HEK293 (cell line): ENCODE results near the gene SLC29A3.

Source experiments
- CTCF ChIA-PET: fragments of 350-600 bp; formaldehyde crosslinking; extraction: SDS; loops from one replicate; lab custom pipeline; 2021; ENCODE audit warnings: antibody characterized with exemption; lab: Yijun Ruan, JAX
- POLR2A ChIA-PET: fragments of 300-600 bp; formaldehyde crosslinking; extraction: SDS; loops from one replicate; lab custom pipeline; 2020; ENCODE audit warnings: antibody characterized with exemption, inconsistent platforms; lab: Yijun Ruan, JAX
- H3K27ac ChIP-seq: fragments of 200-500 bp; sonication (Bioruptor generic); 2 replicates; pipeline ENCODE4 v1.5.1; 2014; ENCODE audit warnings: low read depth, low read length, control low read depth, inconsistent platforms; ENCODE audit errors: extremely low read depth
- H3K36me3 ChIP-seq, 2 experiments: fragments of 200-500 bp in 1 of 2; sonication (Bioruptor generic) in 1 of 2; 1 replicate in 1 of 2; 2 replicates in 1 of 2; pipeline ENCODE4 v1.5.1; 2014 to 2017; ENCODE audit warnings: inconsistent platforms in 2 of 2, low read length in 2 of 2; ENCODE audit not compliant: control insufficient read depth in 2 of 2, insufficient read depth in 1 of 2
- H3K4me1 ChIP-seq: fragments of 200-500 bp; sonication (Bioruptor generic); 2 replicates; pipeline ENCODE4 v1.5.1; 2014; ENCODE audit warnings: mild to moderate bottlenecking, low read length, inconsistent platforms; ENCODE audit not compliant: control insufficient read depth, insufficient read depth
- H3K4me3 ChIP-seq: 2 replicates; pipeline ENCODE4 v1.5.1; 2011; ENCODE audit warnings: low read depth, mild to moderate bottlenecking, control low read depth, low read length, moderate library complexity
- H3K9me3 ChIP-seq: fragments of 200-500 bp; sonication (Bioruptor generic); 2 replicates; pipeline ENCODE4 v1.5.1; 2014; ENCODE audit warnings: low read depth, low read length, inconsistent platforms; ENCODE audit not compliant: control insufficient read depth, insufficient read depth
- KLF10 ChIP-seq: fragments of 450-650 bp; IDR thresholded peaks from 2 replicates; pipeline ENCODE4 v1.5.1; 2018; ENCODE audit warnings: missing biosample characterization, mild to moderate bottlenecking, missing genetic modification characterization
- PRDM10 ChIP-seq: fragments of 450-650 bp; formaldehyde crosslinking; IDR thresholded peaks from 2 replicates; pipeline ENCODE4 v1.5.1; 2016; ENCODE audit warnings: missing biosample characterization, missing genetic modification characterization
- TCF7L2 ChIP-seq: IDR thresholded peaks from 2 replicates; pipeline ENCODE4 v1.6.1; 2011; ENCODE audit warnings: low read depth, mild to moderate bottlenecking, inconsistent platforms, low read length, moderate library complexity, borderline replicate concordance
- YY2 ChIP-seq: fragments of 450-650 bp; formaldehyde crosslinking; IDR thresholded peaks from 2 replicates; pipeline ENCODE4 v1.5.1; 2016; ENCODE audit warnings: missing biosample characterization, missing genetic modification characterization
- ZBTB1 ChIP-seq: fragments of 450-650 bp; formaldehyde crosslinking; IDR thresholded peaks from 2 replicates; pipeline ENCODE4 v1.5.1; 2016; ENCODE audit warnings: missing biosample characterization, missing genetic modification characterization
- ZBTB17 ChIP-seq: fragments of 450-650 bp; formaldehyde crosslinking; IDR thresholded peaks from 2 replicates; pipeline ENCODE4 v1.5.1; 2016; ENCODE audit warnings: missing biosample characterization, missing genetic modification characterization
- ZBTB26 ChIP-seq: fragments of 450-650 bp; formaldehyde crosslinking; optimal IDR thresholded peaks from 2 replicates; pipeline ENCODE3; 2016; ENCODE audit warnings: missing biosample characterization, mild to moderate bottlenecking, missing genetic modification characterization
- ZBTB8A ChIP-seq: fragments of 450-650 bp; formaldehyde crosslinking; IDR thresholded peaks from 2 replicates; pipeline ENCODE4 v1.5.1; 2016; ENCODE audit warnings: missing biosample characterization, missing genetic modification characterization
- ZNF175 ChIP-seq: fragments of 450-650 bp; formaldehyde crosslinking; IDR thresholded peaks from 2 replicates; pipeline ENCODE4 v1.5.1; 2016; ENCODE audit warnings: missing biosample characterization, missing genetic modification characterization
- ZNF292 ChIP-seq: fragments of 450-650 bp; formaldehyde crosslinking; IDR thresholded peaks from 2 replicates; pipeline ENCODE4 v1.5.1; 2016; ENCODE audit warnings: low read depth, missing biosample characterization, missing genetic modification characterization, borderline replicate concordance
- ZNF341 ChIP-seq: fragments of 450-650 bp; formaldehyde crosslinking; IDR thresholded peaks from 2 replicates; pipeline ENCODE4; 2016; ENCODE audit warnings: low read depth, missing biosample characterization, missing genetic modification characterization
- ZNF350 ChIP-seq: fragments of 450-650 bp; formaldehyde crosslinking; IDR thresholded peaks from 2 replicates; pipeline ENCODE4 v1.5.0; 2017; ENCODE audit warnings: missing biosample characterization, mild to moderate bottlenecking, missing genetic modification characterization
- ZNF362 ChIP-seq: fragments of 450-650 bp; formaldehyde crosslinking; IDR thresholded peaks from 2 replicates; pipeline ENCODE4 v1.5.1; 2016; ENCODE audit warnings: missing biosample characterization, missing genetic modification characterization
- ZNF501 ChIP-seq: fragments of 450-650 bp; formaldehyde crosslinking; IDR thresholded peaks from 2 replicates; pipeline ENCODE4 v1.5.1; 2016; ENCODE audit warnings: missing biosample characterization, missing genetic modification characterization
- ZNF510 ChIP-seq: fragments of 450-650 bp; formaldehyde crosslinking; IDR thresholded peaks from 2 replicates; pipeline ENCODE4 v1.5.1; 2018; ENCODE audit warnings: mild to moderate bottlenecking, missing genetic modification characterization, missing biosample characterization; ENCODE audit not compliant: insufficient replicate concordance
- ZNF521 ChIP-seq: fragments of 450-650 bp; formaldehyde crosslinking; IDR thresholded peaks from 2 replicates; pipeline ENCODE4 v1.5.1; 2017; ENCODE audit warnings: missing biosample characterization, mild to moderate bottlenecking, missing genetic modification characterization
- ZNF610 ChIP-seq: fragments of 450-650 bp; formaldehyde crosslinking; IDR thresholded peaks from 2 replicates; pipeline ENCODE4 v1.5.1; 2016; ENCODE audit warnings: missing biosample characterization, missing genetic modification characterization, borderline replicate concordance
- ZNF747 ChIP-seq: fragments of 450-650 bp; formaldehyde crosslinking; IDR thresholded peaks from 2 replicates; pipeline ENCODE4 v1.5.1; 2016; ENCODE audit warnings: missing biosample characterization, missing genetic modification characterization
- ZNF768 ChIP-seq: fragments of 450-650 bp; formaldehyde crosslinking; IDR thresholded peaks from 2 replicates; pipeline ENCODE4 v1.5.1; 2018; ENCODE audit warnings: missing biosample characterization, mild to moderate bottlenecking, missing genetic modification characterization

Gene SLC29A3

DNA sequence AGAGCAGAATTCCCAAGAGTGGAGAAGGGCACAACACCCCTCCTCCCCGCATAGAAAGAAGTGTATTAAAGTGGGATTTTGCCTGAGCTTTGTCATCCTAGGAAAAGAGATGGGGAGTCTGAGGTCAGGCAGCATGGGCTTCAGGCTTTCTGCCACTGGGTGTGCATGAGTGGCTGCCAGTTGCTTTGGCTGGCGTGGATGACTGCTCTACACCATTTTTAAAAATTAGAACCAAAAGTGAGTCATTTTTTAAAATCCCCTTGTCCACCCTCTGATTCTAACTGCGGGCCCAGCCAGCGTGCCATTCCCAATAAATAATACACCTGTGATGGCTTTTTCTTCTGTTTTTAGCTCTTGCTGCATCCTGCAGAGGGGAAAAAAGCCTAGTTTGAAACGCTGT lies 13.4 kb downstream of the SLC29A3 start:
- no peak overlapping the region for H3K27ac ChIP-seq
- no peaks in the 10 kb centered on the region for H3K9me3 ChIP-seq
- H3K4me1 ChIP-seq, result no peaks in the 10 kb centered on the region
- H3K4me3 ChIP-seq, result no peak overlapping the region
- POLR2A ChIA-PET, result no interaction called here
- TF ChIP-seq ZNF350 (no peak), YY2 (tag by site-specific recombination) (no peak), ZBTB26 (tag by site-specific recombination) (no peak), KLF10 (no peak), ZNF501 (tag by site-specific recombination) (no peak), ZBTB8A (tag by site-specific recombination) (no peak), ZNF768 (no peak), ZNF521 (tag by site-specific recombination) (no peak), PRDM10 (tag by site-specific recombination) (no peak)
- CTCF ChIA-PET, result interaction anchor here (0.7 kb wide), 1 partner anchor 8 kb away, joined by 3 read pairs; no protein-coding TSS in a partner anchor
- no peaks in the 10 kb centered on the region for H3K36me3 ChIP-seq

GRCh38 chr10:71333129-71333887 lies 14.2 kb downstream of the SLC29A3 start:
- CTCF ChIA-PET, result interaction anchor here (0.6 kb wide), 1 partner anchor 16 kb away, joined by 3 read pairs; no protein-coding TSS in a partner anchor
- Histone ChIP-seq H3K4me1 (no peaks in the 10 kb centered on the region), H3K36me3 (no peaks in the 10 kb centered on the region), H3K4me3 (no peak overlapping the region), H3K9me3 (no peaks in the 10 kb centered on the region), H3K27ac (no peak overlapping the region)
- POLR2A ChIA-PET, result no interaction called here
- no peak for TF ChIP-seq ZNF362
- TF ChIP-seq ZNF510 (tag by site-specific recombination), result no peak
- no peak for TF ChIP-seq ZNF175 (tag by site-specific recombination)
- TF ChIP-seq TCF7L2, result no peak
- no peak for TF ChIP-seq ZNF610
- no peak for TF ChIP-seq ZBTB17
- no peak for TF ChIP-seq ZNF341 (tag by site-specific recombination)
- no peak for TF ChIP-seq ZNF292
- TF ChIP-seq ZNF747, result no peak
- TF ChIP-seq ZBTB1, result no peak
